ENCODE measurements around the gene MAP3K2.

The MAP3K2 gene

DNA sequence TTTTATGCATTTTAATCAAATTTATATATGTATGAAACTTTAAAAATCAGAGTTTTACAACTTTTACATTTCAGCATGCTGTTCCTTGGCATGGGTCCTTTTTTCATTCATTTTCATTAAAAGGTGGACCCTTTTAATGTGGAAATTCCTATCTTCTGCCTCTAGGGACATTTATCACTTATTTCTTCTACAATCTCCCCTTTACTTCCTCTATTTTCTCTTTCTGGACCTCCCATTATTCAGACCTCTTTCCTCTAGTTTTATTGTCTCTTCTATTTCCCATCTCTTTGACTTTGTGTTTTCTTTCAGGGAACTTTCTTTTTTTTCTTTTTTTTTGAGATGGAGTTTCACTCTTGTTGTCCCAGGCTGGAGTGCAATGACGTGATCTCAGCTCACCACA lies 36.1 kb upstream of the MAP3K2 start:
- Histone ChIP-seq H3K4me3 (ENCODE audit: low read length, poor library complexity, severe bottlenecking) (peak overlapping the region; percentile 57), H4K20me1 (ENCODE audit: insufficient read depth, low read length, poor library complexity, severe bottlenecking) (no peaks in the 10 kb centered on the region), H2AFZ (ENCODE audit: low read length) (0 out of 2 replicates have a peak overlapping the region, but pooled peaks have one; percentile 32), H3K4me2 (ENCODE audit: low read depth, low read length, poor library complexity, severe bottlenecking) (peak overlapping the region; percentile 70), H3K27me3 (ENCODE audit: insufficient read depth, low read length, poor library complexity, severe bottlenecking) (no peaks in the 10 kb centered on the region), H3F3A (ENCODE audit: low read depth) (no peaks in the 10 kb centered on the region), H3K9me3 (ENCODE audit: insufficient read depth, low read depth, low read length) (no peaks in the 10 kb centered on the region), H3K9ac (ENCODE audit: low read depth, low read length, poor library complexity, severe bottlenecking) (no peak overlapping the region), H3K79me2 (ENCODE audit: insufficient read depth, low read length) (no peaks in the 10 kb centered on the region), H3K36me3 (ENCODE audit: insufficient read depth, low read length) (no peaks in the 10 kb centered on the region), H3K4me1 (ENCODE audit: insufficient read depth, low read length, poor library complexity, severe bottlenecking) (no peaks in the 10 kb centered on the region), H3K9me2 (replicated peaks; ENCODE audit: low read depth, low read length) (no peaks in the 10 kb centered on the region)
- TF ChIP-seq, protein P1, sequence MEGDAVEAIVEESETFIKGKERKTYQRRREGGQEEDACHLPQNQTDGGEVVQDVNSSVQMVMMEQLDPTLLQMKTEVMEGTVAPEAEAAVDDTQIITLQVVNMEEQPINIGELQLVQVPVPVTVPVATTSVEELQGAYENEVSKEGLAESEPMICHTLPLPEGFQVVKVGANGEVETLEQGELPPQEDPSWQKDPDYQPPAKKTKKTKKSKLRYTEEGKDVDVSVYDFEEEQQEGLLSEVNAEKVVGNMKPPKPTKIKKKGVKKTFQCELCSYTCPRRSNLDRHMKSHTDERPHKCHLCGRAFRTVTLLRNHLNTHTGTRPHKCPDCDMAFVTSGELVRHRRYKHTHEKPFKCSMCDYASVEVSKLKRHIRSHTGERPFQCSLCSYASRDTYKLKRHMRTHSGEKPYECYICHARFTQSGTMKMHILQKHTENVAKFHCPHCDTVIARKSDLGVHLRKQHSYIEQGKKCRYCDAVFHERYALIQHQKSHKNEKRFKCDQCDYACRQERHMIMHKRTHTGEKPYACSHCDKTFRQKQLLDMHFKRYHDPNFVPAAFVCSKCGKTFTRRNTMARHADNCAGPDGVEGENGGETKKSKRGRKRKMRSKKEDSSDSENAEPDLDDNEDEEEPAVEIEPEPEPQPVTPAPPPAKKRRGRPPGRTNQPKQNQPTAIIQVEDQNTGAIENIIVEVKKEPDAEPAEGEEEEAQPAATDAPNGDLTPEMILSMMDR (conservative IDR thresholded peaks at IDR 0.05; ENCODE audit: low read length): peak; percentile 25; the same call in 1 of the 2 replicates
- no peak for TF ChIP-seq EZH2phosphoT487 (IDR thresholded peaks at IDR 0.05; ENCODE audit: borderline replicate concordance)

DNA sequence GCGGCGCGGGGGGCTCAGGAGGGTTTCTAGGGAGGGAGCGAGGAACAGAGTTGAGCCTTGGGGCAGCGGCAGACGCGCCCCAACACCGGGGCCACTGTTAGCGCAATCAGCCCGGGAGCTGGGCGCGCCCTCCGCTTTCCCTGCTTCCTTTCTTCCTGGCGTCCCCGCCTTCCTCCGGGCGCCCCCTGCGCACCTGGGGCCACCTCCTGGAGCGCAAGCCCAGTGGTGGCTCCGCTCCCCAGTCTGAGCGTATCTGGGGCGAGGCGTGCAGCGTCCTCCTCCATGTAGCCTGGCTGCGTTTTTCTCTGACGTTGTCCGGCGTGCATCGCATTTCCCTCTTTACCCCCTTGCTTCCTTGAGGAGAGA lies 35.7 kb upstream of the MAP3K2 start:
- Histone ChIP-seq H3K9ac (ENCODE audit: low read depth, low read length, poor library complexity, severe bottlenecking) (no peak overlapping the region), H2AFZ (ENCODE audit: low read length) (peak overlapping the region; percentile 32; the same call in 1 of the 2 replicates), H3K9me2 (replicated peaks; ENCODE audit: low read depth, low read length) (no peaks in the 10 kb centered on the region), H3K79me2 (ENCODE audit: insufficient read depth, low read length) (no peaks in the 10 kb centered on the region), H3K4me2 (ENCODE audit: low read depth, low read length, poor library complexity, severe bottlenecking) (peak overlapping the region; percentile 70), H4K20me1 (ENCODE audit: insufficient read depth, low read length, poor library complexity, severe bottlenecking) (no peaks in the 10 kb centered on the region), H3K36me3 (ENCODE audit: insufficient read depth, low read length) (no peaks in the 10 kb centered on the region), H3F3A (ENCODE audit: low read depth) (no peaks in the 10 kb centered on the region), H3K9me3 (ENCODE audit: insufficient read depth, low read depth, low read length) (no peaks in the 10 kb centered on the region), H3K4me1 (ENCODE audit: insufficient read depth, low read length, poor library complexity, severe bottlenecking) (no peaks in the 10 kb centered on the region), H3K4me3 (ENCODE audit: low read length, poor library complexity, severe bottlenecking) (peak overlapping the region; percentile 57), H3K27me3 (ENCODE audit: insufficient read depth, low read length, poor library complexity, severe bottlenecking) (no peaks in the 10 kb centered on the region)
- TF ChIP-seq EZH2phosphoT487 (IDR thresholded peaks at IDR 0.05; ENCODE audit: borderline replicate concordance): no peak
- TF ChIP-seq, protein P1 (conservative IDR thresholded peaks at IDR 0.05; ENCODE audit: low read length): no peak

DNA sequence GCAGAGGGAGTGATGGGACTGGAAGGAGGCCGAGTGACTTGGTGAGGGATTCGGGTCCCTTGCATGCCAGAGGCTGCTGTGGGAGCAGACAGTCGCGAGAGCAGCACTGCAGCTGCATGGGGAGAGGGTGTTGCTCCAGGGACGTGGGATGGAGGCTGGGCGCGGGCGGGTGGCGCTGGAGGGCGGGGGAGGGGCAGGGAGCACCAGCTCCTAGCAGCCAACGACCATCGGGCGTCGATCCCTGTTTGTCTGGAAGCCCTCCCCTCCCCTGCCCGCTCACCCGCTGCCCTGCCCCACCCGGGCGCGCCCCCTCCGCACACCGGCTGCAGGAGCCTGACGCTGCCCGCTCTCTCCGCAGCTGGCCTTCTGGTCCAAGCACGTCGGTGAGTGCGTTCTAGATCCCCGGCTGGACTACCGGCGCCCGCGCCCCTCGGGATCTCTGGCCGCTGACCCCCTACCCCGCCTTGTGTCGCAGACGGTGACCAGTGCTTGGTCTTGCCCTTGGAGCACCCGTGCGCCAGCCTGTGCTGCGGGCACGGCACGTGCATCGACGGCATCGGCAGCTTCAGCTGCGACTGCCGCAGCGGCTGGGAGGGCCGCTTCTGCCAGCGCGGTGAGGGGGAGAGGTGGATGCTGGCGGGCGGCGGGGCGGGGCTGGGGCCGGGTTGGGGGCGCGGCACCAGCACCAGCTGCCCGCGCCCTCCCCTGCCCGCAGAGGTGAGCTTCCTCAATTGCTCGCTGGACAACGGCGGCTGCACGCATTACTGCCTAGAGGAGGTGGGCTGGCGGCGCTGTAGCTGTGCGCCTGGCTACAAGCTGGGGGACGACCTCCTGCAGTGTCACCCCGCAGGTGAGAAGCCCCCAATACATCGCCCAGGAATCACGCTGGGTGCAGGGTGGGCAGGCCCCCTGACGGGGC lies 35.0 kb upstream of the MAP3K2 start:
- Histone ChIP-seq H2AFZ (ENCODE audit: low read length) (peak overlapping the region; percentile 32; the same call in 1 of the 2 replicates), H3K27me3 (ENCODE audit: insufficient read depth, low read length, poor library complexity, severe bottlenecking) (no peaks in the 10 kb centered on the region), H3K9me2 (replicated peaks; ENCODE audit: low read depth, low read length) (no peaks in the 10 kb centered on the region), H3K9ac (ENCODE audit: low read depth, low read length, poor library complexity, severe bottlenecking) (no peak overlapping the region), H4K20me1 (ENCODE audit: insufficient read depth, low read length, poor library complexity, severe bottlenecking) (no peaks in the 10 kb centered on the region), H3K36me3 (ENCODE audit: insufficient read depth, low read length) (no peaks in the 10 kb centered on the region), H3F3A (ENCODE audit: low read depth) (no peaks in the 10 kb centered on the region), H3K4me2 (ENCODE audit: low read depth, low read length, poor library complexity, severe bottlenecking) (peak overlapping the region; percentile 70), H3K4me1 (ENCODE audit: insufficient read depth, low read length, poor library complexity, severe bottlenecking) (no peaks in the 10 kb centered on the region), H3K79me2 (ENCODE audit: insufficient read depth, low read length) (no peaks in the 10 kb centered on the region), H3K9me3 (ENCODE audit: insufficient read depth, low read depth, low read length) (no peaks in the 10 kb centered on the region), H3K4me3 (ENCODE audit: low read length, poor library complexity, severe bottlenecking) (peak overlapping the region; percentile 57)
- TF ChIP-seq EZH2phosphoT487 (IDR thresholded peaks at IDR 0.05; ENCODE audit: borderline replicate concordance): no peak
- TF ChIP-seq, protein P1 (conservative IDR thresholded peaks at IDR 0.05; ENCODE audit: low read length): no peak

All from Loucy (cell line).